Neural cell (in vitro differentiated cells): Measurements from ENCODE around the gene SREK1IP1. TPM values are rescaled to one million over a fixed set of nuclear protein-coding genes. Genes with fewer than 3 reads are reported as not detected.
A peak's percentile ranks its signal among the peaks of the same experiment; 100 is the strongest.

ENCODE experiments used
- H2AFZ ChIP-seq: fragments of 200-600, 300-800 bp; sonication (generic), shearing (Covaris generic); 2 replicates; pipeline ENCODE4 v1.6.0; 2014; ENCODE audit warnings: low read depth, mild to moderate bottlenecking, antibody characterized with exemption, low read length, moderate library complexity
- H3F3A ChIP-seq: fragments of 200-600 bp; shearing (Covaris generic); 2 replicates; pipeline ENCODE4 v1.6.1; 2016; ENCODE audit warnings: mild to moderate bottlenecking, moderate library complexity, mixed read lengths, antibody characterized with exemption, low read length; ENCODE audit not compliant: insufficient read depth, poor library complexity, severe bottlenecking
- H3K27ac ChIP-seq: fragments of 200-600, 300-800 bp; sonication (generic), shearing (Covaris generic); 2 replicates; pipeline ENCODE4 v1.5.1; 2014; ENCODE audit warnings: mild to moderate bottlenecking, low read length, moderate library complexity
- H3K27me3 ChIP-seq: fragments of 300-800, 200-600 bp; sonication (generic), shearing (Covaris generic); 2 replicates; pipeline ENCODE4 v1.6.0; 2014; ENCODE audit warnings: mild to moderate bottlenecking, low read depth, low read length, moderate library complexity; ENCODE audit not compliant: insufficient read depth
- H3K36me3 ChIP-seq: fragments of 300-800, 200-600 bp; sonication (generic), shearing (Covaris generic); 2 replicates; pipeline ENCODE4 v1.5.1; 2014; ENCODE audit warnings: mild to moderate bottlenecking, antibody characterized with exemption, low read length, moderate library complexity; ENCODE audit not compliant: insufficient read depth
- H3K4me2 ChIP-seq: fragments of 300-800, 200-600 bp; sonication (generic), shearing (Covaris generic); 2 replicates; pipeline ENCODE4 v1.6.0; 2014; ENCODE audit warnings: mild to moderate bottlenecking, low read length
- H3K4me3 ChIP-seq: fragments of 300-800, 200-600 bp; sonication (generic), shearing (Covaris generic); 2 replicates; pipeline ENCODE4 v1.5.1; 2014; ENCODE audit warnings: mild to moderate bottlenecking, low read length, moderate library complexity
- H3K79me2 ChIP-seq: fragments of 200-600 bp; shearing (Covaris generic); replicated peaks from 2 replicates; pipeline ENCODE4 v1.6.0; 2014; ENCODE audit warnings: mild to moderate bottlenecking, low read length, moderate library complexity; ENCODE audit not compliant: insufficient read depth
- H3K9ac ChIP-seq: fragments of 300-800, 200-600 bp; sonication (generic), shearing (Covaris generic); 2 replicates; pipeline ENCODE4 v1.6.1; 2016; ENCODE audit warnings: mild to moderate bottlenecking, low read length, mixed read lengths
- H3K9me2 ChIP-seq: fragments of 200-600 bp; shearing (Covaris generic); 2 replicates; pipeline ENCODE4 v1.6.1; 2016; ENCODE audit warnings: mild to moderate bottlenecking, low read length, mixed read lengths; ENCODE audit not compliant: insufficient read depth
- H3K9me3 ChIP-seq: fragments of 200-600, 300-800 bp; sonication (generic), shearing (Covaris generic); 2 replicates; pipeline ENCODE4 v1.6.1; 2016; ENCODE audit warnings: mild to moderate bottlenecking, mixed run types, low read length, moderate library complexity, mixed read lengths
- H4K20me1 ChIP-seq: fragments of 200-600 bp; shearing (Covaris generic); 2 replicates; pipeline ENCODE4 v1.6.1; 2016; ENCODE audit warnings: mild to moderate bottlenecking, mixed run types; ENCODE audit not compliant: insufficient read depth
- CTCF ChIP-seq: fragments of 450-650 bp; IDR thresholded peaks from 2 replicates; pipeline ENCODE4 v1.5.1; 2014; ENCODE audit warnings: antibody characterized with exemption, mild to moderate bottlenecking, moderate library complexity; ENCODE audit not compliant: poor library complexity, severe bottlenecking
- EP300 ChIP-seq: fragments of 450-650 bp; conservative IDR thresholded peaks from 2 replicates; pipeline ENCODE4 v1.6.1; 2014; ENCODE audit warnings: antibody characterized with exemption, mild to moderate bottlenecking, moderate library complexity; ENCODE audit not compliant: poor library complexity, severe bottlenecking
- EZH2 ChIP-seq: fragments of 200-600, 300-800 bp; shearing (Covaris generic), sonication (generic); IDR thresholded peaks from 2 replicates; pipeline ENCODE4 v1.6.1; 2014; ENCODE audit warnings: antibody characterized with exemption, low read length, borderline replicate concordance, mild to moderate bottlenecking; ENCODE audit not compliant: insufficient read depth, poor library complexity, severe bottlenecking
- MXI1 ChIP-seq: fragments of 450-650 bp; conservative IDR thresholded peaks from 2 replicates; pipeline ENCODE4 v1.6.1; 2014; ENCODE audit warnings: antibody characterized with exemption, mild to moderate bottlenecking; ENCODE audit not compliant: poor library complexity, severe bottlenecking
- POLR2AphosphoS5 ChIP-seq: IDR thresholded peaks from 2 replicates; pipeline ENCODE4 v1.6.1; 2012
- RAD21 ChIP-seq: fragments of 450-650 bp; conservative IDR thresholded peaks from 2 replicates; pipeline ENCODE4 v1.6.1; 2014; ENCODE audit warnings: antibody characterized with exemption, mild to moderate bottlenecking, moderate library complexity
- REST ChIP-seq: IDR thresholded peaks from 2 replicates; pipeline ENCODE4 v1.6.1; 2012; ENCODE audit warnings: borderline replicate concordance
- SMC3 ChIP-seq: fragments of 450-650 bp; conservative IDR thresholded peaks from 2 replicates; pipeline ENCODE4 v1.6.1; 2014; ENCODE audit warnings: antibody characterized with exemption, mild to moderate bottlenecking, moderate library complexity; ENCODE audit not compliant: poor library complexity
- TAF1 ChIP-seq: IDR thresholded peaks from 2 replicates; pipeline ENCODE4 v1.6.1; 2012; ENCODE audit warnings: low read depth
- polyA plus RNA-seq: library from polyadenylated mRNA; depleted of rRNA; stranded (reverse); fragments of >200 nt; gene quantifications from 2 replicates; pipeline ENCODE4 v1.2.3, GENCODE V29; 2014

The SREK1IP1 gene
- polyA plus RNA-seq, 1 donor from 2014 or later, result 23.5 TPM

DNA sequence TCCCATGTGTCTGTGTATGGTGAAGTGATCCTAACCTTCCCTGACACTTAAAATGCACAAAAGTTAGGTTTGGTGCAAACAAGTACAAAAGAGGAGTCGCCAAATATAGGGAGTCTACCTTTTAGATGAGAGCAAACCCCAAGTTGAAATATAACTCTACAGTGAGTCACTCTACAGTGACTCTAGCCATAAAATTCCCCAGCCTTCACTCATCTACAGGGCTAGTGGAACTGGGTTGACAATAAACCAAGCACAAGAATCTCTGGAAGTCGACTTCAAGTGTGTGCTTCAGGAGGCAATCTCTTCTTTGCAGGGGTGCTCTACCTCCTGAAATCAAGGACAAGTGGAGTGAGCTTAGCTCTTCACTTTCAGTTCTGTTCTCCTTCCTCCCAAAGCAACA, 74.9 kb downstream of the SREK1IP1 start:
- no peak overlapping the region for H2AFZ ChIP-seq
- no peaks in the 10 kb centered on the region for H3K36me3 ChIP-seq
- no peak overlapping the region for H3K9ac ChIP-seq

DNA sequence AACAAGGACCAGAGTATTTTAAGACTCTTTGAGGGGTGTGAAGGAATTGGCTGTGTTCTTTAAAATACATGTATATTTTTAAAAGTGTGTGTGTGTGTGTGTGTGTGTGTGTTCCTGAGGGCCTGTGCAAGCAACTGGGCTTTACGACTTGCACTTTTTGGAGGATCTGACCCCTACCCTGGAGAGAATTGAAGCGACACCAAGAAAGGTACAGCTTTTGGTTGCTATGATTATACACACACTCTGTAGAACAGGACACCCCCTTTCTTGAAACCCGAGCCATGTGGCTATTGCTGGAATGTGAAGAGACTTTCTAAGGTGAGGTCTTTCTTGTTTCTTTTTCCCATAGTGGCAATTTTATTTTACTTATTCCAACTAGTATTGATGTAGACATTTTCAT, 77.2 kb downstream of the SREK1IP1 start:
- no peak overlapping the region for H3K9ac ChIP-seq
- no peak for TF ChIP-seq MXI1
- H3K4me3 ChIP-seq, result peak overlapping the region; percentile 80
- no peaks in the 10 kb centered on the region for H3K36me3 ChIP-seq
- H3K9me3 ChIP-seq, result no peaks in the 10 kb centered on the region
- peaks cover 30% of the 10 kb centered on the region for H3K27me3 ChIP-seq
- H3K4me2 ChIP-seq, result peak overlapping the region; percentile 67
- H3K9me2 ChIP-seq, result no peaks in the 10 kb centered on the region
- H2AFZ ChIP-seq, result no peak overlapping the region
- no peaks in the 10 kb centered on the region for H3F3A ChIP-seq
- no peaks in the 10 kb centered on the region for H3K79me2 ChIP-seq
- H3K27ac ChIP-seq, result no peak overlapping the region
- no peaks in the 10 kb centered on the region for H4K20me1 ChIP-seq

More for the DNA sequence above, 74.9 kb downstream of the SREK1IP1 start:
- Histone ChIP-seq H3F3A (no peaks in the 10 kb centered on the region), H3K27ac (no peak overlapping the region), H3K9me2 (no peaks in the 10 kb centered on the region), H3K4me2 (no peak overlapping the region), H3K27me3 (peaks cover 30% of the 10 kb centered on the region), H3K9me3 (no peaks in the 10 kb centered on the region), H4K20me1 (no peaks in the 10 kb centered on the region), H3K4me3 (no peak overlapping the region), H3K79me2 (no peaks in the 10 kb centered on the region)
- no peak for TF ChIP-seq CTCF
- no peak for TF ChIP-seq EP300
- no peak for TF ChIP-seq REST
- TF ChIP-seq SMC3, result no peak
- no peak for TF ChIP-seq MXI1
- TF ChIP-seq EZH2, result no peak
- no peak for TF ChIP-seq TAF1
- no peak for TF ChIP-seq POLR2AphosphoS5
- no peak for TF ChIP-seq RAD21
